H1 (cell line): Measurements from ENCODE around the gene CDH8. TPM values are rescaled to one million over a fixed set of nuclear protein-coding genes. Genes with fewer than 3 reads are reported as not detected.

Experiments
- CTCF ChIA-PET: fragments of 300-600 bp; sonication (Branson Sonifier 250); formaldehyde crosslinking; loops from one replicate; lab custom pipeline; 2021; ENCODE audit not compliant: partially characterized antibody; lab: Charles Lee
- POLR2A ChIA-PET: fragments of 300-600 bp; sonication (Branson Sonifier 250); formaldehyde crosslinking; loops from one replicate; lab custom pipeline; 2021; ENCODE audit warnings: inconsistent platforms; ENCODE audit not compliant: partially characterized antibody; lab: Charles Lee
- DNase-seq, 2 experiments: peaks; one replicate each; pipeline versions ENCODE4 v3.0.0 to v3.0.0-alpha.2; 2010 to 2022; ENCODE audit warnings: low spot score in 2 of 2, low read depth in 1 of 2, mixed read lengths in 1 of 2
- FAIRE-seq: peaks from 2 replicates; lab custom pipeline; 2011; peaks lifted over from hg19 to GRCh38; lab: Jason Lieb, UNC
- H2AFZ ChIP-seq: 2 replicates; pipeline ENCODE4 v1.8.1; 2012; ENCODE audit warnings: low read length, inconsistent platforms
- H2AK5ac ChIP-seq: 2 replicates; pipeline ENCODE4 v1.6.1; 2013; ENCODE audit warnings: low read depth, low read length
- H2BK120ac ChIP-seq: replicated peaks from 2 replicates; pipeline ENCODE3; 2013; ENCODE audit warnings: low read depth, low read length, inconsistent platforms
- H2BK12ac ChIP-seq: 2 replicates; pipeline ENCODE4 v1.6.1; 2013; ENCODE audit warnings: low read depth, low read length
- H2BK15ac ChIP-seq: 2 replicates; pipeline ENCODE4 v1.6.1; 2013; ENCODE audit warnings: low read length
- H2BK20ac ChIP-seq: 2 replicates; pipeline ENCODE4 v1.6.1; 2013; ENCODE audit warnings: low read length
- H2BK5ac ChIP-seq: 2 replicates; pipeline ENCODE4 v1.6.1; 2013; ENCODE audit warnings: low read depth, low read length
- H3K14ac ChIP-seq: 2 replicates; pipeline ENCODE4 v1.6.1; 2013; ENCODE audit warnings: inconsistent platforms; ENCODE audit not compliant: insufficient read length
- H3K18ac ChIP-seq: 2 replicates; pipeline ENCODE4 v1.6.1; 2013; ENCODE audit warnings: low read length; ENCODE audit errors: extremely low read depth
- H3K23ac ChIP-seq: 2 replicates; pipeline ENCODE4 v1.6.1; 2013; ENCODE audit warnings: inconsistent platforms; ENCODE audit not compliant: insufficient read length
- H3K23me2 ChIP-seq: 2 replicates; pipeline ENCODE4 v1.6.1; 2013; ENCODE audit warnings: low read depth, low read length
- H3K27ac ChIP-seq: 2 replicates; pipeline ENCODE4 v1.6.1; 2011; ENCODE audit warnings: low read depth, low read length, inconsistent platforms
- H3K27me3 ChIP-seq, 4 experiments: replicated peaks in 1 of 4; 1 replicate in 1 of 4; 2 replicates in 3 of 4; pipeline versions ENCODE4 v1.6.1 to v1.8.1; 2011 to 2013; ENCODE audit warnings: low read length in 3 of 4, mild to moderate bottlenecking in 3 of 4, inconsistent platforms in 2 of 4, mixed read lengths in 2 of 4, moderate library complexity in 1 of 4; ENCODE audit not compliant: control insufficient read depth in 3 of 4, insufficient read depth in 3 of 4; ENCODE audit errors: extremely low read depth in 1 of 4
- H3K36me3 ChIP-seq, 4 experiments: 2 replicates each; pipeline versions ENCODE4 v1.6.1 to v1.8.1; 2011 to 2013; ENCODE audit warnings: mild to moderate bottlenecking in 4 of 4, low read length in 3 of 4, moderate library complexity in 2 of 4, control low read depth in 1 of 4, inconsistent platforms in 1 of 4; ENCODE audit not compliant: insufficient read depth in 4 of 4, control insufficient read depth in 2 of 4
- H3K4ac ChIP-seq: replicated peaks from 2 replicates; pipeline ENCODE3; 2013; ENCODE audit warnings: low read length, low read depth, mixed read lengths, inconsistent platforms; ENCODE audit not compliant: insufficient read length
- H3K4me1 ChIP-seq, 4 experiments: replicated peaks in 1 of 4; 1 replicate in 1 of 4; 2 replicates in 3 of 4; pipeline versions ENCODE4 v1.6.1 to v1.8.1; 2011 to 2013; ENCODE audit warnings: low read length in 3 of 4, inconsistent platforms in 2 of 4, mixed read lengths in 1 of 4; ENCODE audit not compliant: insufficient read depth in 4 of 4, control insufficient read depth in 3 of 4
- H3K4me2 ChIP-seq, 2 experiments: 2 replicates each; pipeline versions ENCODE4 v1.6.1 to v1.8.1; 2011 to 2013; ENCODE audit warnings: low read depth in 2 of 2, low read length in 2 of 2, control low read depth in 1 of 2, inconsistent platforms in 1 of 2, mild to moderate bottlenecking in 1 of 2; ENCODE audit not compliant: insufficient read depth in 1 of 2
- H3K4me3 ChIP-seq, 4 experiments: fragments of 200-600, 300-600 bp in 1 of 4; sonication (generic), shearing (Covaris generic), sonication (Bioruptor Twin) in 1 of 4; 2 replicates each; pipeline versions ENCODE4 v1.5.1 to v1.8.1; 2011 to 2016; ENCODE audit warnings: low read length in 4 of 4, low read depth in 3 of 4, control low read depth in 2 of 4, inconsistent platforms in 2 of 4, mild to moderate bottlenecking in 2 of 4, mixed read lengths in 1 of 4, moderate library complexity in 1 of 4; ENCODE audit not compliant: insufficient read depth in 2 of 4; ENCODE audit errors: extremely low read depth in 1 of 4
- H3K56ac ChIP-seq: replicated peaks from 2 replicates; pipeline ENCODE3; 2013; ENCODE audit warnings: low read depth, mild to moderate bottlenecking, mixed read lengths, low read length, inconsistent platforms; ENCODE audit not compliant: insufficient read length
- H3K79me1 ChIP-seq: 2 replicates; pipeline ENCODE4 v1.6.1; 2013; ENCODE audit warnings: low read depth, low read length, control low read depth
- H3K79me2 ChIP-seq, 2 experiments: 2 replicates each; pipeline versions ENCODE4 v1.6.1 to v1.8.1; 2012 to 2013; ENCODE audit warnings: low read length in 2 of 2, mild to moderate bottlenecking in 2 of 2, inconsistent platforms in 1 of 2; ENCODE audit not compliant: insufficient read depth in 2 of 2, control insufficient read depth in 1 of 2
- H3K9ac ChIP-seq, 4 experiments: replicated peaks in 1 of 4; 1 replicate in 1 of 4; 2 replicates in 3 of 4; pipeline versions ENCODE4 v1.6.1 to v1.8.1; 2011 to 2013; ENCODE audit warnings: low read depth in 3 of 4, low read length in 3 of 4, control low read depth in 2 of 4, mild to moderate bottlenecking in 2 of 4, moderate library complexity in 2 of 4, inconsistent platforms in 1 of 4; ENCODE audit errors: extremely low read depth in 1 of 4
- H3K9me3 ChIP-seq, 2 experiments: 2 replicates each; pipeline versions ENCODE4 v1.6.1 to v1.8.1; 2012 to 2013; ENCODE audit warnings: mild to moderate bottlenecking in 2 of 2, moderate library complexity in 2 of 2, control low read depth in 1 of 2, inconsistent platforms in 1 of 2, low read depth in 1 of 2, low read length in 1 of 2, mixed read lengths in 1 of 2; ENCODE audit not compliant: insufficient read depth in 2 of 2
- H4K20me1 ChIP-seq, 2 experiments: replicated peaks in 1 of 2; 2 replicates each; pipeline versions ENCODE3 to v1.8.1; 2011 to 2013; ENCODE audit warnings: inconsistent platforms in 2 of 2, low read length in 2 of 2, mild to moderate bottlenecking in 1 of 2; ENCODE audit not compliant: insufficient read depth in 2 of 2, control insufficient read depth in 1 of 2
- H4K5ac ChIP-seq: 2 replicates; pipeline ENCODE4 v1.6.1; 2013; ENCODE audit warnings: low read length, low read depth, mixed read lengths, inconsistent platforms; ENCODE audit not compliant: insufficient read length
- H4K8ac ChIP-seq: 2 replicates; pipeline ENCODE4 v1.8.0; 2013; ENCODE audit warnings: mild to moderate bottlenecking, moderate library complexity, low read length, inconsistent platforms; ENCODE audit not compliant: insufficient read depth; ENCODE audit errors: extremely low read depth
- H4K91ac ChIP-seq: replicated peaks from 2 replicates; pipeline ENCODE3; 2013; ENCODE audit warnings: low read length, mixed read lengths, inconsistent platforms; ENCODE audit not compliant: insufficient read length
- ATF3 ChIP-seq: IDR thresholded peaks from 2 replicates; pipeline ENCODE4 v1.6.1; 2011; ENCODE audit warnings: low read depth, mild to moderate bottlenecking, low read length; ENCODE audit not compliant: insufficient read depth
- KDM1A ChIP-seq: fragments of 200-600, 300-600 bp; sonication (generic); IDR thresholded peaks from 2 replicates; pipeline ENCODE4 v1.7.1; 2016; ENCODE audit warnings: mild to moderate bottlenecking, low read length, borderline replicate concordance
- KDM5A ChIP-seq: fragments of 200-600 bp; IDR thresholded peaks from 2 replicates; pipeline ENCODE4 v1.7.1; 2012; ENCODE audit warnings: mild to moderate bottlenecking, low read length, inconsistent platforms, mixed read lengths
- MAX ChIP-seq: IDR thresholded peaks from 2 replicates; pipeline ENCODE4 v1.6.1; 2012; ENCODE audit warnings: inconsistent platforms
- PHF8 ChIP-seq: fragments of 200-600 bp; sonication (generic); conservative IDR thresholded peaks from 2 replicates; pipeline ENCODE4 v1.7.1; 2012; ENCODE audit warnings: low read depth, mild to moderate bottlenecking, inconsistent platforms, low read length, moderate library complexity
- POLR2A ChIP-seq, 2 experiments: IDR thresholded peaks; 1 replicate in 1 of 2; 2 replicates in 1 of 2; pipeline ENCODE4 v1.6.1; 2011; ENCODE audit warnings: low read depth in 2 of 2, low read length in 2 of 2, mild to moderate bottlenecking in 2 of 2; ENCODE audit errors: control extremely low read depth in 1 of 2
- POU5F1 ChIP-seq: IDR thresholded peaks from 2 replicates; pipeline ENCODE4 v1.6.1; 2011; ENCODE audit warnings: low read depth, mild to moderate bottlenecking, low read length, moderate library complexity
- RBBP5 ChIP-seq: IDR thresholded peaks from 2 replicates; pipeline ENCODE4 v1.7.1; 2012; ENCODE audit warnings: low read depth, mild to moderate bottlenecking, inconsistent platforms, low read length, moderate library complexity, borderline replicate concordance
- SAP30 ChIP-seq: fragments of 300-600 bp; sonication (generic); IDR thresholded peaks from 2 replicates; pipeline ENCODE4 v1.7.1; 2012; ENCODE audit warnings: low read length, moderate library complexity, mild to moderate bottlenecking, inconsistent platforms; ENCODE audit not compliant: insufficient read depth, insufficient replicate concordance
- SP2 ChIP-seq: IDR thresholded peaks from 2 replicates; pipeline ENCODE4 v1.6.1; 2012; ENCODE audit warnings: mild to moderate bottlenecking, low read length, inconsistent platforms
- SP4 ChIP-seq: IDR thresholded peaks from 2 replicates; pipeline ENCODE4 v1.6.1; 2012; ENCODE audit warnings: low read length, inconsistent platforms
- TBP ChIP-seq: IDR thresholded peaks from 2 replicates; pipeline ENCODE4 v1.6.1; 2011; ENCODE audit warnings: low read depth, low read length, improper control_type of control experiment
- ZNF274 ChIP-seq: IDR thresholded peaks from 2 replicates; pipeline ENCODE4 v1.7.0; 2012; ENCODE audit warnings: low read length, borderline replicate concordance; ENCODE audit errors: extremely low read depth
- WGBS, 2 experiments: shearing (Covaris generic) in 1 of 2; methylation state at CpG; one replicate each; pipeline versions ENCODE4 v1.1.6 to v1.1.7; 2013 to 2015; ENCODE audit warnings: low lambda C conversion rate in 2 of 2, mixed read lengths in 2 of 2, inconsistent platforms in 1 of 2, low coverage in 1 of 2, missing lambda C conversion rate in 1 of 2; ENCODE audit not compliant: insufficient replicate concordance in 2 of 2, insufficient coverage in 1 of 2, insufficient read length in 1 of 2; ENCODE audit errors: extremely low coverage in 1 of 2, missing lambda C conversion rate in 1 of 2; 5-methylcytosine and 5-hydroxymethylcytosine counted together
- polyA plus RNA-seq, 7 experiments: library from polyadenylated mRNA; depleted of rRNA in 3 of 7; stranded (reverse) in 5 of 7; unstranded in 2 of 7; fragments of >200 nt in 5 of 7; fragments of 200-250 nt in 2 of 7; gene quantifications; 1 replicate in 5 of 7; 2 replicates in 1 of 7; 4 replicates in 1 of 7; pipeline versions ENCODE4 v1.2.1 to v1.2.3, GENCODE V29; 2011 to 2013; ENCODE audit warnings: missing spikeins in 2 of 7, mixed read lengths in 2 of 7
- total RNA-seq: library from RNA; stranded (reverse); fragmentation: NEBNext Ultra II Directional; extraction: Animal tissue kit (Norgen Biotek cat#: 25700); gene quantifications from 2 replicates; pipeline ENCODE4 v1.2.1, GENCODE V29; 2021

The CDH8 gene
- total and polyA plus RNA-seq, 2 of the 8 experiments (the other 6 are each of a cell fraction or from before 2014, with no cell fraction given), result 7.7 to 8.4 TPM

GRCh38 chr16:61929776-61930175 lies 106.5 kb downstream of the CDH8 start:
- no peak overlapping the region for H3K4me2 ChIP-seq
- no peak overlapping the region for H2BK15ac ChIP-seq
- H4K91ac ChIP-seq, result no peak overlapping the region
- no peak for TF ChIP-seq ATF3
- TF ChIP-seq MAX, result no peak
- TF ChIP-seq SAP30, result no peak
- TF ChIP-seq POLR2A (IDR thresholded peaks at IDR 0.05; ENCODE audit: control extremely low read depth in 1 of 2, low read depth in 2 of 2, low read length in 2 of 2), result no peak
- TF ChIP-seq SP4, result no peak
- TF ChIP-seq KDM1A, result no peak
- no peak for TF ChIP-seq SP2
- TF ChIP-seq TBP, result no peak
- TF ChIP-seq POU5F1, result no peak
- no peak for TF ChIP-seq PHF8
- no peak for TF ChIP-seq RBBP5
- TF ChIP-seq KDM5A, result no peak
- TF ChIP-seq ZNF274, result no peak
- TF ChIP-seq, all 59 proteins: peak for 0
- Histone ChIP-seq H3K9me3 (no peaks in the 10 kb centered on the region), H3K4me3 (no peak overlapping the region), H3K18ac (no peak overlapping the region), H2BK12ac (no peak overlapping the region), H3K4me1 (peaks cover 0 to 3% (median 2%) of the 10 kb centered on the region in 4 experiments; a peak in 3 of 7 replicates), H3K36me3 (no peaks in the 10 kb centered on the region), H3K23me2 (no peaks in the 10 kb centered on the region; the same call in 1 of the 2 replicates), H2BK20ac (no peak overlapping the region), H3K4ac (no peak overlapping the region), H3K23ac (no peak overlapping the region), H2BK120ac (no peak overlapping the region), H3K14ac (no peak overlapping the region), H3K79me1 (no peaks in the 10 kb centered on the region), H4K5ac (no peak overlapping the region), H3K27ac (no peak overlapping the region), H4K8ac (no peak overlapping the region), H3K79me2 (no peaks in the 10 kb centered on the region), H2BK5ac (no peak overlapping the region), H3K27me3 (no peaks in the 10 kb centered on the region), H4K20me1 (no peaks in the 10 kb centered on the region), H2AK5ac (no peak overlapping the region), H2AFZ (no peak overlapping the region), H3K9ac (no peak overlapping the region), H3K56ac (no peak overlapping the region)
- CTCF ChIA-PET, result interaction anchor here (0.6 to 3.5 kb wide), 4 partner anchors 9 to 628 kb away, joined by 3 to 14 read pairs (median 3); no protein-coding TSS in a partner anchor
- 83% methylated on average over 1 of the region's 1 CpG; no CpG with 5 or more reads in 1 of the 2 experiments for WGBS, 2 experiments
- POLR2A ChIA-PET, result no interaction called here
- DNase-seq (no peak), FAIRE-seq (no peak)
